ENCODE results near the gene EXD3.
"Not testable (repeated sequence)": the region's sequence is repeated elsewhere in the genome, so short reads cannot be mapped to it uniquely, and the experiment has no call there.

The EXD3 gene

DNA sequence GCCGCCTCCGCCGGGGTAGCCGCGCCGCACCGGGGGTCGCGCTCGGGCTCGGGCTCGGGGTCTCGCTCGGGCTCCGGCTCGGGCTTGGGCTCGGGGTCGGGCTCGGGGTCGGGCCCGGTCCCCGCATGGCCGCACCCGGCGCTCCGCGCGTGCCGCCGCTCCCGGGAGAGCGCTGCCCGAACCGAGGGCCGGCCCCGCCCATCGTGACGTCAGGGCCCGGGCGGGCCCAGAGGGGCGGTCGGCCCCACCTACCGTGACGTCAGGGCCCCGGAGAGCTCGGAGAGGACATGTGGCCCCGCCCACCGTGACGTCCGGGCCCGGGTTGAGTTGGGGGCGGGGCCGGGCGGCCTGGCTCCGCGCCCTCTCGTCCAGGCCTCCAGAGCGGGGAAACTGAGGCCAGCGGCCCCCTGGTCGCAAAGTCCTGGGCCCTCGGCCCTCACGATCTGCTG, 36.2 kb upstream of the EXD3 start, which contains the start of gene NSMF:
TSS of gene NSMF (minus strand) at position 183 of the 449 bp plus-strand sequence. CDS start 232 bp downstream, outside the sequence.
- peak; percentile 94 to 95 for DNase-seq (ENCODE audit: low read depth in 2 of 2)

- no peak for DNase-seq (ENCODE audit: low read depth in 2 of 2)
Observed at GRCh38 chr9:137458194-137459151, 35.5 kb upstream of the EXD3 start.

DNA sequence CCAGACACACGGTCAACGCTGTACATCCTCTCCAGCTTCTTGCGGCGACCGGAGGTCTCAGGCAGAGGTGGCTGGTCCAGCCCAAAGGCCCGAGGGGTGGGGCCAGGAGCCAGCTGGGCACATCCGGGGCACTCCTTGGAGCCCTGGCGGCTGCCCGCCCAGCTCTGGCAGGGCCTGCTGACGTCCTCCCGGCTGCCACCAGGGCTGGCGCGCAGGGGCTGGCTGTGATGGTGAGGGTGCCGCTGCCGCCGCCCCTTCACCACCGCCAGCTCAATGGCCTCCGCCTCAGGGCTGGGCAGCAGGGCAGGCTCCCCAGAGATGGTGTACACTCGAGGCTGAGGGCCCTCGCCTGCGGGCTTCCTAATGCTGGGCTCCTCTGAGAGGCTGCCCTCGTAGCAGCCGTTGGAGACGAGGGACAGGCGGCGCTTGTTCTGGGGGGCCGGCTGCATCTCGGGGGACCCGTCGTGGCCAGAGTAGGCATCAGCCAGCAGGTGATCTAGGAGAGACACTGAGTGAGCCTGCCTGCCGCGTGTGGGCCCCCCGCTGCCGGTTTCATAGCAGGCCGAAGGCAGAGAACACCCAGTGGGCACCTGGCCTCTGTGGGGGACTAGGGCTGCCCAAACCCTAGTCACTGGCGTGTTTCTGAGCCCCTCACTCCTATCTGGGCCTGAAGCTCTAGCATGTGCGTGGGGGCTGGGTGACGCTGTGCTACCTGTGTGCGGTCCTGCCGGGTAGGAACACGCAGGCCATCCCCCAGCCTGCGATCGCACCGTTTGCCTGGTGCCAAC, 34.6 kb upstream of the EXD3 start:
- no peak for DNase-seq (ENCODE audit: low read depth in 2 of 2)

- no peak for DNase-seq (ENCODE audit: low read depth in 2 of 2)
Observed at GRCh38 chr9:137456864-137457405, 34.0 kb upstream of the EXD3 start.

GRCh38 chr9:137456061-137456863, 33.3 kb upstream of the EXD3 start:
- no peak for DNase-seq (ENCODE audit: low read depth in 2 of 2)

GRCh38 chr9:137455359-137455991, 32.5 kb upstream of the EXD3 start:
- DNase-seq (ENCODE audit: low read depth in 2 of 2): no peak

DNA sequence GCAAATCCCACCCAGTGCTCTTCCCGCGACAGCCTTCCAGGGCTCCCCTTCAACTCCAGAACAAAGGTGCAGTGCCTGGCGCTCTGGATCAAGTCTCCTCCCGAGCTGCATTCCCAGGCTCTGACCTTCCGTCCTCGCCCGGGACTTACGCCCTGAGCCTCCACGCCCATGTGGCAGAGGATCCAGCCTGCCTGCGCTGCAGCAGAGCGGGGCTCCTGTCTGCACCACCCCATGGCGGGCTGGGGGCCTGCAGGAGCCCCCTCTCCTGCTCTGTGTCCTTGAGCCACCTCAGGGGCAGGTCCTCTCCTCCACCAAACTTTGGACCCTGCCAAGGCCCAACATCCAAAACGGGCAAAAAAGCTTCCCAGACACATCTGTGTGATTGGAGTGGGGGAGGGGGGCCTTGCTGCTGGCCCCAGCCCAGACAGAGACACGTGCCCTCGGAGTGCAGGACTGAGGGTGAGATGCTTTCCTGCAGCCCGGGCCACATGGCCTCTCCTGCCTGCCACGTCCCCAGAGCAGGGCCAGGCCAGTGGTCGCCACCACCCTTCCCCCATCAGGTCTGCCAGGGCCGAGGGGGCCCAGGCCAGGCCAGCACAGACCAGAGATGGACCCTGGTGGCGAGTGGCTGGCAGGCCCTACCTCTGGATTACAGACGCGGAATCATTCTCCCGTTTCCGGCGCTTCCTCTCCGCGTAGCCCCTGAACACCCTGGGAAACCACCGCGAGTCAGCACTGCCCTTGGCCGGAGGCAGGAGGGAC, 31.8 kb upstream of the EXD3 start:
- DNase-seq (ENCODE audit: low read depth in 2 of 2): no peak

- peak in 1 of 2 donors; percentile 50 for DNase-seq (ENCODE audit: low read depth in 2 of 2)
Observed at GRCh38 chr9:137454145-137454596, 31.2 kb upstream of the EXD3 start.

DNA sequence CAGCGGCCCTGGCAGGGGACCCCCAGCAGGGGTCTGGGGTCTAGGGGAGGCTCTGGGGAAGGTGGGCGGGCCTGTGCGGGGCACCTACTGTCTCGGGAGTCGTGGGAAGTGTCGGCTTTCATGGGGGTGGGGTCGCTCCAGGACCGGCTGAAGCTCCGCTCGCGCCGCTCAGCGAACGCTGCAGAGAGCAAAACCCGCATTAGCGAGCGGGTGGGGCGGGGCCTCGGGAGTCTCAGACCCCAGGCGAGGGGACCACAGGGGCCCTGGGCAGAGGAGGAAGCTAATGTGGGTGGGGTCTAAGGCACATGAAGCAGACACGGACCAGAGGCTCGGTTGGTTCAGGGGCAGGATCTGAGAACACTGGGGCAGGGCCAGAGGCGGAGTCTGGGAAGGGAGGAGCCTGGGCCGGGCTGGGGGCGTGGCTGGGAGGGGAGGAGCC, 30.7 kb upstream of the EXD3 start:
- peak; percentile 38 to 65 for DNase-seq (ENCODE audit: low read depth in 2 of 2)

DNA sequence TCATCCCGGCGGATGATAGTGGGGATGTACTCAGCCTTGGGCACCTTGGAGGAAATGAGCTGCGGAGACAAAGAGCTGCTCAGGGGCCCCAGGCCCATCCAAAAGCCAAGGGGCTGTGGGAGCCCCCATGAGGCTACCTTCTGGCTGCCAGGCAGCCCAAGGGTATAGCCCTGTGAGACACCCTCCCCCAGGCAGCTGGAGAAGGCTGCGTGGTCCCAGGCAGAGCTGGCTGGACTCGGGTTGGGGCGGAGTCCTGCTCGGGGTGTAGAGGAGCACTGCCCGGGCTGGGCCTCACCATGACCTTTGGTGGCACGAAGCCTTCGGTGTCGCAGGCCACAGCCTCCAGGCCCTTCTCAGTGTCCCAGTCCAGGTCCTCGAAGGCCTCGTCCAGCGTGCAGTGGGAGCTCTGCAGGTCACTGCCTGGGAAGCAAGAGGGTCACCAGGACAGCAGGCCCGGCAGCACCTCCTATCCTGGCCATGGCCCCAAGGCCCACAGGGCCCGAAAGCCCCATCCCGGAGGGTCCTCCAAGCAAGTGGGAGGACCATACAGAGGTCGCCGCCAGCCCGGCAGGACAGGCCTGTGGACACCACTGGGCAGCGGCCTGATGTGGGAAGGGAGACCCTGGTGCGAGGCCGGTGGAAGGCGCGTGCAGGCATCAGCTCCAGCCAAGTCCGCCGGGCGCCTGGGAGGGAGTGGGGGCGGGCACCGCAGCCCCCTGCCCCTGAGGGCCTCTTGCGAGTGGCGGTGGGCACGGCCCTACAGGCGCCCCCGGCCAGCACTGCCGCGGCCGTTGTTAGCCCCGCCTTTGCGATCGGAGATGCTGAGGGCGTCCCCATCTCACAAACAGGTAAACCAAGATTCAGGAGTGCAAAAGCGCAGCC, 30.0 kb upstream of the EXD3 start:
- DNase-seq (ENCODE audit: low read depth in 2 of 2): no peak

GRCh38 chr9:137452006-137452760, 29.2 kb upstream of the EXD3 start:
- DNase-seq (ENCODE audit: low read depth in 2 of 2): no peak

- not testable (repeated sequence) for DNase-seq (ENCODE audit: low read depth in 2 of 2)
Observed at GRCh38 chr9:137451264-137452005, 28.5 kb upstream of the EXD3 start.

- not testable (repeated sequence) for DNase-seq (ENCODE audit: low read depth in 2 of 2)
Observed at GRCh38 chr9:137450539-137451222, 27.7 kb upstream of the EXD3 start.

DNA sequence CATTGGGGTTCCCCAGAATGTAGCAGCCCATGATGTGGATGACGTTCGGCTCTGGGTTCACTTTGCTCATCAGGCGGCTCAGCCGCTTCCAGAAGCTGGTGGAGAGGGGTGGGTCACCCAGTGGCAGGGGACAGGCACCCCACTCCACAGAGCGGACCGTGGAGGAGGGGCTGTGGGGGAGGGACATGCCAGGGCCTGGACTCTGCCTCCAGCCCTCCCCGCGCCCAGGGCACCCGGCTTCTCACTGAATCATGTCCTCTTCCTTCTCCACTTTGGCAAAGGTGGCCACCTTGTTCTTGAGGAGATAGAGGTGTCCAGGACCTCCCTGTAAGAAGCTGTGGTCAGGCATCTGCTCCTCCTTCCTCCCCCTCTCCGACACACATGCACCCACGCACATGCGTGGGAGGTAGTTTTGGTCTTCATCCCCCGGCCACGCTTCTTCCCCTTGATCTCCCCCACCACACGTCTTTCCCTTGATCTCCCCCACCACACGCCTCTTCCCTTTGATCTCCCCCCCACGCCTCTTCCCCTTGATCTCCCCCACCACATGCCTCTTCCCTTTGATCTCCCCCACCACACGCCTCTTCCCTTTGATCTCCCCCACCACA, 27.1 kb upstream of the EXD3 start:
- DNase-seq (ENCODE audit: low read depth in 2 of 2): no peak

DNA sequence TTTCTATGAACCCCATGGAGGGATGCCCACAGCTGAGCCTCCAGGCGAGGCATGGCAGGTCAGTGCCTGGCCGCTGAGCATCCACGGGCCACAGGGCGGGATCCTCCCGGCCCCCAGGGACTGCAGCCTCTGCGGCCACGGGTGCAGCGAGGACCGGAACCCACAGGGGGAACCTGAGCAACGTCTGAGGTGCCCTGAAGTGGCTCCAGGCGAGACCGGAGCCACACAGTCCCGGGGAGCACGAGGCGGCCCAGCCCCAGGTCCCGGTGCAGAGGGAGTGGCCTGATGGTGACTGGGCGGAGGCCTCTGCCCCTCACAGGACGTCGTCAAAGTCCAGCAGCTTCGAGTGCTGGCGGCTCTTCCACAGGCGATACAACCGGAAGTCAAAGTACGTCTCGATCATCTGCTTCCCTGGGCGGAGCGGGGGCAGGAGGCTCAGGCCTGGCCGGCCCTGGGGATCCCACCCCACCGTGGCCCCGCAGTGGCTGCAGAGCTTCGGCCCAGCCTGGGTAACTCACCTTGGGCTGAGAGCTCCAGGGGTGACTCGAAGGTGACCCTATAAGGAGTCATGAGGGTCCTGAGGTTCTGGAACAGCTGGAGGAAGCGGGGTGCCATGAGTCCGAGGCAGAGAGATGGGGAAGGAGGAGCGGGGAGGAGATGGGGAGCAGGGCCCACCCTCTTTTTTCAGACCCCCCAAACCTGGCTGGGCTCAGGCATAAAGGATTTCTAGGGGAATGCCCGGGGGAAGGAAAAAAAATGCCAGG, 26.3 kb upstream of the EXD3 start:
- no peak for DNase-seq (ENCODE audit: low read depth in 2 of 2)

DNA sequence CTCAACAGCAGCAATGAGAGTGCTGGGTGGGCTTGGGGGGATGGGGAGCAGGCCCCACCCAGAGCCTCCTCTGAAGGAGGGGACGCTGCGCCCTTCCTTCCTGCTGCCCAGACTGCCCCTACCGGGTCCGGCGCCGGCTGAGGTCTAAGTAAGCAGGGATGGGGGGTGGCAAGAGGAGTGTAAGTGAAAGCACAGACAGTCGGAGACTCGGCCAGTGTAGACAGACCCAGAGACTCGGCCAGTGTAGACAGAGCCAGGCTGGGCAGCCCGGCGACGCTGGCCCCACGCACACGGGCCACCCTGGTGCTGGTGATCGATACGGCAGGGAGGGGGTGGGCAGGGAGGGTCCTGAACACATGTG, 25.6 kb upstream of the EXD3 start:
- no peak for DNase-seq (ENCODE audit: low read depth in 2 of 2)

Data from stimulated activated CD4-positive, alpha-beta T cell treated with anti-CD3 and anti-CD28 coated beads, Interleukin-4, amount 100 ng/mL, for 48 hours (primary cell).